DOHH2 (cell line): ENCODE data around the gene CYRIA.

Experiments used
- H3F3A ChIP-seq: fragments of 200-600 bp; sonication (generic), shearing (Covaris generic); 2 replicates; pipeline ENCODE4 v1.6.0; 2016; ENCODE audit warnings: antibody characterized with exemption, mild to moderate bottlenecking; ENCODE audit not compliant: control insufficient read depth, insufficient read depth
- H3K27ac ChIP-seq: fragments of 200-600 bp; sonication (generic); 2 replicates; pipeline ENCODE4 v1.5.1; 2014; ENCODE audit warnings: low read depth, mild to moderate bottlenecking, low read length, moderate library complexity
- H3K27me3 ChIP-seq: fragments of 200-600 bp; sonication (generic); 2 replicates; pipeline ENCODE4 v1.6.1; 2014; ENCODE audit warnings: mild to moderate bottlenecking, low read length, mixed read lengths; ENCODE audit not compliant: control insufficient read depth
- H3K36me3 ChIP-seq: fragments of 200-600 bp; sonication (generic); 2 replicates; pipeline ENCODE4 v1.6.1; 2014; ENCODE audit warnings: mild to moderate bottlenecking, low read length, moderate library complexity, mixed read lengths; ENCODE audit not compliant: control insufficient read depth
- H3K4me1 ChIP-seq: fragments of 200-600 bp; sonication (generic); 2 replicates; pipeline ENCODE4 v1.6.1; 2014; ENCODE audit warnings: mild to moderate bottlenecking, low read length, mixed read lengths; ENCODE audit not compliant: control insufficient read depth
- H3K4me2 ChIP-seq: fragments of 200-600 bp; sonication (generic); 2 replicates; pipeline ENCODE4 v1.6.0; 2014; ENCODE audit warnings: mild to moderate bottlenecking, low read length, moderate library complexity
- H3K4me3 ChIP-seq: fragments of 200-600 bp; sonication (generic); 2 replicates; pipeline ENCODE4 v1.5.1; 2014; ENCODE audit warnings: mild to moderate bottlenecking, low read length, mixed read lengths
- H3K79me2 ChIP-seq: fragments of 200-600 bp; sonication (generic); 2 replicates; pipeline ENCODE4 v1.6.1; 2014; ENCODE audit warnings: mild to moderate bottlenecking, low read length, mixed read lengths; ENCODE audit not compliant: control insufficient read depth
- H3K9me2 ChIP-seq: fragments of 200-600 bp; sonication (generic); replicated peaks from 2 replicates; pipeline ENCODE4 v1.6.1; 2014; ENCODE audit warnings: mild to moderate bottlenecking, low read length, mixed read lengths; ENCODE audit not compliant: control insufficient read depth
- H3K9me3 ChIP-seq: fragments of 200-600 bp; sonication (generic); 2 replicates; pipeline ENCODE4 v1.6.1; 2014; ENCODE audit warnings: antibody characterized with exemption, low read length, mixed read lengths; ENCODE audit not compliant: control insufficient read depth, insufficient read depth
- H4K20me1 ChIP-seq: fragments of 200-600 bp; sonication (generic); 2 replicates; pipeline ENCODE4 v1.6.0; 2014; ENCODE audit warnings: low read depth, mild to moderate bottlenecking, antibody characterized with exemption, low read length, moderate library complexity; ENCODE audit not compliant: control insufficient read depth, insufficient read depth
- CTCF ChIP-seq: fragments of 200-600 bp; sonication (generic); IDR thresholded peaks from one replicate; pipeline ENCODE4 v1.5.1; 2014; ENCODE audit warnings: antibody characterized with exemption, mild to moderate bottlenecking, low read depth, low read length; ENCODE audit not compliant: poor library complexity, severe bottlenecking
- EZH2phosphoT487 ChIP-seq: fragments of 200-600 bp; sonication (generic); IDR thresholded peaks from 2 replicates; pipeline ENCODE4 v1.6.1; 2017; ENCODE audit warnings: borderline replicate concordance, mild to moderate bottlenecking, antibody characterized with exemption, low read length, moderate library complexity, mixed read lengths

Gene CYRIA

GRCh38 chr2:16644221-16644925 is 21.3 kb downstream of the CYRIA start:
- Histone ChIP-seq H3K79me2 (peaks cover 21% of the 10 kb centered on the region), H4K20me1 (no peaks in the 10 kb centered on the region), H3K36me3 (0 out of 2 replicates have a peak, but pooled peaks cover 2% of the 10 kb centered on the region), H3K27ac (no peak overlapping the region), H3K4me2 (no peak overlapping the region), H3K4me1 (peaks cover 64% of the 10 kb centered on the region), H3K27me3 (no peaks in the 10 kb centered on the region), H3K9me3 (no peaks in the 10 kb centered on the region), H3K9me2 (no peaks in the 10 kb centered on the region), H3F3A (no peaks in the 10 kb centered on the region; the same call in 1 of the 2 replicates), H3K4me3 (no peak overlapping the region)
- TF ChIP-seq CTCF: no peak
- no peak for TF ChIP-seq EZH2phosphoT487

GRCh38 chr2:16643099-16643498 is 22.5 kb downstream of the CYRIA start:
- Histone ChIP-seq H4K20me1 (no peaks in the 10 kb centered on the region), H3K4me2 (no peak overlapping the region), H3K9me3 (no peaks in the 10 kb centered on the region), H3K4me1 (peaks cover 64% of the 10 kb centered on the region), H3K79me2 (peaks cover 15% of the 10 kb centered on the region), H3F3A (peaks cover 3% of the 10 kb centered on the region; the same call in 1 of the 2 replicates), H3K4me3 (no peak overlapping the region), H3K27ac (no peak overlapping the region), H3K36me3 (peaks cover 5% of the 10 kb centered on the region), H3K9me2 (no peaks in the 10 kb centered on the region), H3K27me3 (no peaks in the 10 kb centered on the region)
- TF ChIP-seq CTCF: no peak
- TF ChIP-seq EZH2phosphoT487: no peak

- Histone ChIP-seq H3K27ac (no peak overlapping the region), H3K4me2 (no peak overlapping the region), H3K36me3 (peaks cover 15% of the 10 kb centered on the region), H3K4me1 (peaks cover 64% of the 10 kb centered on the region), H3F3A (peaks cover 3% of the 10 kb centered on the region; the same call in 1 of the 2 replicates), H3K9me3 (no peaks in the 10 kb centered on the region), H3K9me2 (no peaks in the 10 kb centered on the region), H3K4me3 (no peak overlapping the region), H3K27me3 (no peaks in the 10 kb centered on the region), H4K20me1 (no peaks in the 10 kb centered on the region), H3K79me2 (peaks cover 12% of the 10 kb centered on the region)
- TF ChIP-seq CTCF: no peak
- TF ChIP-seq EZH2phosphoT487: no peak
These were observed 23.5 kb downstream of the CYRIA start for GRCh38 chr2:16642088-16642487.
